HG02870 (cell line): ENCODE measurements around the gene COQ6.
"Not testable (repeated sequence)": the region's sequence is repeated elsewhere in the genome, so short reads cannot be mapped to it uniquely, and the experiment has no call there.

Experiments used
- ATAC-seq: cut with Tn5 transposase; IDR thresholded peaks from one replicate; pipeline ENCODE4 v1.9.1; 2021; ENCODE audit warnings: mild to moderate bottlenecking, moderate library complexity; ENCODE audit not compliant: unreplicated experiment

The COQ6 gene

DNA sequence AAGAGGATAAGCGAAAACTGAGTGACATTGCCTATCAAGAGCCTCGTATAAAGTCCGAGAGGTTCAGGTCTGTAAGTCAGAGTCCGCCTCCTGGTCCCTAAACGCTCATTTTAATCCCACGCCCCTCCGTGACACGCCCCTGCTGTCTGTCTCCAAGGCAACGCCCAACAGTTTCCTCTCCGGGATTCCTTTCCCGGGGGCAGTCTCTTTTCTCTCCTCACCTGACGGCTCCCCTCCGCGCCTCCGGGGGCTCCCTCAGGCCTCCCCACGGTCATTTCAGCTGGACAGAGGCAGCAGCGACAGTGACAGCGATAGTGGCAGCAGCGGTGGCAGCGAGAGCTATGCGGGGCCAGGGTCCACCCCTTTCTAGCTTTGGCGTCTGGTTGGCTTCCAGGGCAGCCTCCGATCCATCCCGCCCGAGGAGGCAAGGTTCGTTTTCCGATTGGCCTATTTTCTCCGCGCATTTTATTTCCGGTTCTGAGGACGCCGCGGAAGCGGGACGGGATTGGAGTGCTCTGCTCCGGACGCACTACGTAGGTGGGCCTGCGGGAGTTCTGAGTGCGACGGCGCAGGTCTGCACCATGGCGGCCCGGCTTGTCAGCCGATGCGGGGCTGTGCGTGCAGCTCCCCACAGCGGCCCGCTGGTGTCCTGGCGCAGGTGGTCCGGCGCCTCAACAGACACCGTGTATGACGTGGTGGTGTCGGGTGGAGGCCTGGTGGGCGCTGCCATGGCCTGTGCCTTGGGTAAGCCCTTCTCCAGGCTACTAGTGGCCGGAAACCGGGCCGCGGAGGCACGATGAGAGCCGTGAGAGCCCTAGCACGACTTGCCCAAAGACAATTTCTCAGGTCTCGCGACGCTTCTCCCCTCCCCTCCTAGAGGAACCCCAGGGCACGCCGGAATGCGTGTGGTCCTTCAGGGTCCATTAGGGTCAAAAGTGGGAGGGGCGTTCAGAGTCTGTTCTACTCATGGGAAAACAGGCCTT, at the start of gene COQ6, which contains the start of gene FAM161B:
Gene COQ6, plus strand, starts transcription at position 551 of the 983 bp plus-strand sequence. Its CDS starts 31 bp downstream, at position 582.
Gene FAM161B, minus strand, starts transcription at position 343 of the 983 bp plus-strand sequence. Its CDS starts 68 bp downstream, at position 275.
- ATAC-seq = peak; percentile 84

DNA sequence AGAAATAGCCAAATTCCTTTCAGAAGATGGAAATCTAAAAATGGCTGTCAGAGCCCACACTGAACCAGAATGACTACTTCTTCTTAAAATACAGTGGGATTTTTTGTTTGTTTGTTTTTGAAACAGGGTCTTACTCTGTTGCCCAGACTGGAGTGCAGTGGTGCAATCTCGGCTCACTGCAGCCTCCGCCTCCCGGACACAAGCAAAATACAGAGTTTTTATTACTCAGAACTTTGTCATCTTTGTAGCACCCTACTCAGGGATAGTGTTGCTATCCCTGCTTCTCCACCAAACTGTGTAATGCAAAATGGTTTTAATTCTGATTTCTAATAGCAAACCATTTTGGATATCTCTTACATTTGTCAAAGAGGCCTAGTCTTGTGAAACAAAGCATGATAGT, 47.1 kb upstream of the COQ6 start:
- ATAC-seq = no peak

GRCh38 chr14:73909681-73910080, 40.4 kb upstream of the COQ6 start:
- no peak for ATAC-seq

GRCh38 chr14:73913256-73913655, 36.8 kb upstream of the COQ6 start:
- no peak for ATAC-seq

DNA sequence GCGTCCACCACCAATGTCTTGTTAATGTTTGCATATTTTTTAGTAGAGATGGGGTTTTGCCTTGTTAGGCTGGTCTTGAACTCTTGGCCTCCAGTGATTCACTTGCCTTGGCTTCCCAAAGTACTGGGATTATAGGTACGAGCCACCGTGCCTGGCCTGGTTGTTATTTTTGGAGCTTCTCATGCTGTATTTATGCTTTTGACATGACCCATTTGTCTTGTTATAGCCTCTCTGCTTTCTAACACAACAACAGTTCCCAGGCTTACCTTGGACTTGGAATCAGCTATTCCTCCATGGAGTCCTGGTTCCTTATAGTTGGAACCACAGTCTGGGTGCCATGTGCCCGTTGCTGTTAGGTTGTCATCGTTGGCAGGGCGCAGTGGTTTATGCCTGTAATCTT, 33.8 kb upstream of the COQ6 start:
- no peak for ATAC-seq

- ATAC-seq = not testable (repeated sequence)
These were observed 30.6 kb upstream of the COQ6 start for GRCh38 chr14:73919457-73919856.

DNA sequence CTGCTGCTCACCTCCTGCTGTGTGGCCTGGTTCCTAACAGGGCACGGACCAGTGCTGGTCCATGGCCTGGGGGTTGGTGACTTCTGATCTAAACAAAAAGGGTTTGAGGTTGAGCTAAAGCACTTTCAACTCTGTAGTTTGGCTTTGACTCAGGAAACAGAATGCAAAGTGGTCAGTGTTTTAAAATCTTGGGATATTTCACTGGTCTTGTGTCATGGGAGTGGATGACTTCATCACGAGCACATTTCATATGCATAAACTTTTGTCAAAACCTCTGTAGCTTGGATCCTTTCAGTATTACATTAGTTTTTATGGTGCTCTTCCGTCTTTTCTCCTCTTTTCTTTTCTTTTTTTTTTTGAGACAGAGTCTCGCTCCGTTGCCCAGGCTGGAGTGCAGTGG, 25.8 kb upstream of the COQ6 start:
- ATAC-seq = no peak

DNA sequence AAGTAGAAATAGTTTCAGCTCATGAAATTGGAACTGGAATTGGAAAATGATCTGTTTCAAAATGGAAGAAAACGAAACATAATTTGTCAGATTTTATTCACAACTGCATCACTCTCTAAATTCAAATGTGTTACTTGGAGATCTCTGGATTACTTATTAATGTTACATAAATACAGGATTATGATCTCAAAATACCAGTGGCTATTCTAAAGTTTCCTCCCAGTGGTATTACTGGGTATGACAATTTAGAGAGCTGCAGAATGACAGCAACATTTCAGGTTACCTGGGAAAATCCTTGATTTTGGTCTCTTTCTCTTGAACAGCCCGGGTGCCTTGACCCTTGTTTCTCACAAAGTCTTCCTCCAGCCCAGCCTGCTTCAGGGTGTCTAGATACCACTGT, 14.4 kb upstream of the COQ6 start:
- ATAC-seq = no peak

DNA sequence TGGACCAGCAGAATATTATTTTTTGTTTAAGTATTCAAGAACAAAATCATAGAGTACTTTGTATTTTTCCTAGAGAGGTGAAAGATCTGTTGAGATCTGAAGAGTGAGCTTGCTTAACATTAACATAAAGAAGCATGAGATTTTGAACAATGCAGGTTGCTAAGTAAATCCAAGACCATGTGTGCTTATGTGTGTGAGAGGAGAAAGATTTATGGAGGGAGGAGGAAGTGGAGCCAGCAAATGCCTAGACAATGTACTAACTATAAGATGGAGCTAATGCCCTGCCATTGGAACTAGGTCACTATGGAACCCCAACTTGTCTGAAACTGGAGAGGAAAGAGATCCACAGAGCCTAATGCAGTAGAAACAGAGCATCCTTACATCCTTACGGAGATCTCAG, 13.6 kb upstream of the COQ6 start:
- no peak for ATAC-seq

DNA sequence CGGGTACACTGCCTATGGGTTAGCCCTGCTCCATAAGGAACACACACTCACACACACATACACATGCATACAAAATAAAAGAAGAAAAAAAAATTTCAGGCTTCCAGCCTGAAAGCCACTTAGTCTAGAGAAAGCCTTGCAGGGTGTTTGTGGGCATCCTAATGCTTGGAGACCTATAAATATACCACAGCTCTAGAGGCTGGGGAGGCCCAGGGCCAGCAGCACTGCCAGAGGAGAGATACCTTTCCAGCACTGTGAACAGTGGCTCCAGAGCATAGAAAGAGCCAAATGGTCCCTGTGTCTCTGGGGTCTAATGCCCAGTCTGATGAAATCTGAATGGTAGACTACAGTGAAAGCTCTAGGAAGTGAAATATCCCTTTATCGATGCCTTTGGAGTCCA, 13.1 kb upstream of the COQ6 start:
- no peak for ATAC-seq

DNA sequence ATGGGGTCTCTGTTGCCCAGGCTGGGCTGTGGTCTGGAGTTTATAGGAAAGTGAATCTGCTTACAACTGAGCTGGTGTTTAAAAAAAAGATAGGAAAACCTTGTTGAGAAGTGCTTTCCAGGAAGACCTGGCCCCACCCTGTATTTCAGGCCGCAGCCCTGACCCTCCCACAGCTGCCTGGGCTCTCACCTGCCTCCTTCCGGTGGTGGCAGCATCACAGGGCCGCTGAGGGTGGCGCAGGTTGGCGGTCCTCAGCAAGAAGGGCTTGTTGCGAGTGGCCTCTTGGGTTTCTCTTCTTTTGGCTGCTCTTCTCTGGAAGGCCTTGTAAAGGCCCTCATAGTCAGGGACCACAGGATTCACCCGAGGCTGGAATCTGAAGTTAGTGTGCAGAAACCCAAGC, 7.9 kb upstream of the COQ6 start:
- ATAC-seq = no peak

- ATAC-seq = no peak
These were observed 7.0 kb upstream of the COQ6 start for GRCh38 chr14:73943083-73943482.

DNA sequence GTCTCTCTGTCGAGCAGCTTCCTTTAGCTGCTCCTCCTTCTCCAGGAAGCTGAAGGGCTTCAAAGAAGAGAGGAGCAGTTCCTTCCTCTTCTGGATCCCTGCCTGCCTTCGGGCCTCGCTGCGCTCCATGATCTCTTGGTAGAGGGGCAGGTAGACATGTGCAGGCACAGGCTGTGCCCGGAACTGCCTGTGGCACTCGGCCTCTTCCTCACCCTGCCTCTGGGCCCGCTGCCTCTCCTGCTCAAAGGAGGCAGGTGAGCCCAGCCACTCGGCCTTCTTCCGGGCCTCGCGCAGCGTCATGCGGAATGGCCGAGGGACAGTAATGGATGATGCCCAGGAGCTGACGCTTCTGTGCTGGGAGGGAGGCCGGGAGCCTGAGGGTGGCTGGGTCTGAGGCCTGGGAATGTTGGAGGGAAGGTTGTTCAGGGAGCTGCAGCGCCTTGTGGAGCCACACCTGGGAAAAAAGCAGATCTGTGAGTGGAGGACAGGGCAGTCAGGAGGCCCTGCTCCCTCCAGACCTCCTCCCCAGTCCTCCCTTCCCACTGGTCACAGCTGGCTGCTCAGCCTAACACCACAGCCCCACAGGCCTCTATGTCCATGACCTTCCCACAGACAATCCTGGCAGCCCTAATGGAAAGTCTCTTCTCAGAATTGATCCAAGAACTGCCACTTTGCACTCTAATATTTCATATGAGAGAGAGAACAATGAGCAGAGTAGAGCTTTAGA, 5.5 kb upstream of the COQ6 start:
- ATAC-seq = no peak

DNA sequence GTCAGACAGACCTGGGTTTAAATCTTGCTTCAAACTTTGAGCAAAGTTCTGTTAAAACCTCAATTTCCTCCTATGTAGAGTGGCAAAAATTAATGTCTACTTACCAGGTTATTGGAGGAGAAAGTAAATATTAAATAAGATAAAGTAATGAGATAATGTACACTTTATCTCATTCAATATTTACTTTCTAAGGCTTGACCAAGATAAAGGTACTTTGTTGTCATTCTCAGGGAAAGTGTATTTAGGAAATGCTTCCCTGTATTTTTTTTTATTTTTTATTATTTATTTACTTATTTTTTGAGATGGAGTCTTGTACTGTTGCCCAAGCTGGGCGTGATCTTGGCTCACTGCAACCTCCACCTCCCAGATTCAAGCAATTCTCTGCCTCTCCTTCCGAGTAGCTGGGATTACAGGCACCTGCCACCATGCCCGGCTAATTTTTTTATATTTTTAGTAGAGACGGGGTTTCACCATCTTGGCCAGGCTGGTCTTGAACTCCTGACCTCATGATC, 4.9 kb upstream of the COQ6 start:
- ATAC-seq = no peak

DNA sequence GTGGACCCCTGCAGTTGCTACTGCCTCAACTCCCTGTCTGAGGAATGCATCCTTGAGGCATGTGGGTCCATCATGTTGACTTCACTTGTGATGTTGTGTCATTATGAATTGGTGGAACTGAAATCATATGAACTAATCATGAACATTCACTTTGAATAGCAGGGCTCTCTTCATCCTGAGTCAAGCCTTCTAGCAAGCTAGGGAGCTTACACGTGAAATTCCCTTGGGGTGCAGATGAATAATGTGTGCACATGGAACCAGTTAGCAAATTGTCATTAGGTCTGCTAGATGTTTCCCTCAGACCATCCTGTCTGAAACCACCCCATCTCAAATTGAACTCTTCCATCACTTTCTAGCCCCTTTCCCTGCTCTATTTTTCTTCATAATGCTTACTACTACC, 3.6 kb downstream of the COQ6 start:
- no peak for ATAC-seq

- no peak for ATAC-seq
These were observed 5.6 kb downstream of the COQ6 start for GRCh38 chr14:73955674-73956073.

DNA sequence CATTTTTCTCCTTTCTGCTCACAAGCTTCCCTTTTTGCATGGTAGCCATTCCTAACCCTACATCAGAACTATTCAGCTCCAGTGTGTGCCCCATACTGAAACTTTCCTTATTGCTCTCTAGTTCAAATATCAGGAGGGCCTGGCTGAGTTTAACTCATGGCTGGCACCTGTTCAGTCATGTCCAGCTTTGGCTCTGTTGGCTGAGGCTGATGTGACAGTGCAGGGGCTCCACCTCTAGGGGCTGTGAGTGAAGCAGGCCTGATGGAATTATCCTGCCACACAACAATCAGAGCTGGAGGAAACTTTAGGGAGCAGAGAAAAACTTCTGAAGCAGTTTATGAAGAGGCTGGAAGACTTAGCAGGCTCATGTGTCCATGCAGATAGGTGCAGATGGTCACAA, 8.5 kb downstream of the COQ6 start:
- no peak for ATAC-seq

DNA sequence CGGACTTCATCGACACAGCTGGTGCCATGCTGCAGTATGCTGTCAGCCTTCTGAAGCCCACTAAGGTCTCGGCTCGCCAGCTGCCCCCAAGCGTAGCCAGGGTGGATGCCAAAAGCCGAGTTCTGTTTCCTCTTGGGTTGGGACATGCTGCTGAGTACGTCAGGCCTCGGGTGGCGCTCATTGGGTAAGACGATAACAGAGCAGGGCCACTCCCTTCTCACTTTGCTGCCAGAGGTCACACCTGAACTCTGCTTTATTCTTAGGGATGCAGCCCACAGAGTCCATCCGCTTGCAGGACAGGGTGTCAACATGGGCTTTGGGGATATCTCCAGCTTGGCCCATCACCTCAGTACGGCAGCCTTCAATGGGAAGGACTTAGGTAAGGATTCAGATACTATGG, 11.1 kb downstream of the COQ6 start:
- no peak for ATAC-seq

DNA sequence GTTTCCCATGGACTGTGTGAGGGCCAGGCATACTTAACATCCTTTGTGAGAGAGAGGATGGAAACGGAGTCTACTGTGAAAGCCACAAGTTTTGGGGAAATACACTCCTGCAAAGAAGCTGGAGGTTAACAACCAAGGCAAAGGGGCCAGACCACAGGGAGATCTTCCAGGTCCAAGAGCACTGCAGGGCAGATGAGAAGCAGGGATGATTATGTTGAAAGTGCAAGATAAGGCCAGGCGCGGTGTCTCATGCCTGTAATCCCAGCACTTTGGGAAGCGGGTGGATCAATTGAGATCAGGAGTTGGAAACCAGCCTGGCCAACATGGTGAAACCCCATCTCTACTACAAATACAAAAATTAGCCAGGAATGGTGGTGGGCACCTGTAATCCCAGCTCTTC, 15.1 kb downstream of the COQ6 start:
- no peak for ATAC-seq

GRCh38 chr14:73968885-73969284, 18.8 kb downstream of the COQ6 start:
- no peak for ATAC-seq

DNA sequence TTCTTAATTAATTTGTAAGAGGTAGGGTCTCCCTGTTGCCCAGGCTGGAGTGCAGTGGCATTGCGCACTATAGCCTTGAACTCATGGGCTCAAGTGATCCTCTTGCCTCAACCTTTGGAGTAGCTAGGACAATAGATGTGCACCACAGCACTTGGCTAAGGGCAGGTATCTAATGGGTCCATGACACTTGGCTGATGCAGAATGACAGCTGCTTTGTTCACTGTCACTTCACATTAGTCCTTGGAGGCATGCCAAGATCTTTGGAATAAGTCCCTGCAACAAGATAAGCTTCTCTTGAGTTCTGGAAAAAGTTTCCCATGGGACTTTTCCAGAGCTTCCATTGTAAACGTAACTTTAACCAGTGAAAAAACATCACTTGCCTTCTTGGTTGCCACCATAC, 23.4 kb downstream of the COQ6 start:
- no peak for ATAC-seq

- no peak for ATAC-seq
These were observed 26.0 kb downstream of the COQ6 start for GRCh38 chr14:73976125-73976524.
